NCI-H1105 (cell line): ENCODE measurements around the gene OSBP.

Source experiments
- DNase-seq: peaks from one replicate; lab custom pipeline; 2025; lab: John Stamatoyannopoulos, UW

OSBP gene

GRCh38 chr11:59602432-59602831 is 13.1 kb downstream of the OSBP start:
- no peak for DNase-seq

- DNase-seq = no peak
These were observed 13.8 kb downstream of the OSBP start for GRCh38 chr11:59601788-59602187.

- no peak for DNase-seq
These were observed 14.9 kb downstream of the OSBP start for GRCh38 chr11:59600636-59601035.

GRCh38 chr11:59600234-59600633 is 15.3 kb downstream of the OSBP start:
- no peak for DNase-seq

GRCh38 chr11:59598961-59599360 is 16.6 kb downstream of the OSBP start:
- no peak for DNase-seq

GRCh38 chr11:59584294-59584693 is 31.3 kb downstream of the OSBP start:
- DNase-seq = no peak

GRCh38 chr11:59582006-59582405 is 33.6 kb downstream of the OSBP start:
- DNase-seq = no peak

- DNase-seq = no peak
These were observed 37.2 kb downstream of the OSBP start for GRCh38 chr11:59578369-59578768.

- DNase-seq = no peak
These were observed 40.1 kb downstream of the OSBP start for GRCh38 chr11:59575505-59575904.

GRCh38 chr11:59574932-59575502 is 40.6 kb downstream of the OSBP start:
- no peak for DNase-seq

GRCh38 chr11:59574467-59574866 is 41.1 kb downstream of the OSBP start:
- DNase-seq = no peak

- DNase-seq = no peak
These were observed 42.4 kb downstream of the OSBP start for GRCh38 chr11:59573216-59573615.

GRCh38 chr11:59572091-59572490 is 43.5 kb downstream of the OSBP start:
- no peak for DNase-seq

- no peak for DNase-seq
These were observed 53.3 kb downstream of the OSBP start for GRCh38 chr11:59562292-59562691.

GRCh38 chr11:59560702-59561473 is 54.7 kb downstream of the OSBP start:
- peak; percentile 70 for DNase-seq

GRCh38 chr11:59560290-59560701 is 55.3 kb downstream of the OSBP start:
- DNase-seq = peak; percentile 70

- no peak for DNase-seq
These were observed 55.7 kb downstream of the OSBP start for GRCh38 chr11:59559886-59560285.

- DNase-seq = no peak
These were observed 57.3 kb downstream of the OSBP start for GRCh38 chr11:59558270-59558643.

GRCh38 chr11:59556917-59557348 is 58.6 kb downstream of the OSBP start:
- no peak for DNase-seq

GRCh38 chr11:59556115-59556916 is 59.3 kb downstream of the OSBP start:
- DNase-seq = peak; percentile 3

- DNase-seq = no peak
These were observed 59.9 kb downstream of the OSBP start for GRCh38 chr11:59555601-59556114.

GRCh38 chr11:59553323-59553722 is 62.3 kb downstream of the OSBP start:
- no peak for DNase-seq

- no peak for DNase-seq
These were observed 62.7 kb downstream of the OSBP start for GRCh38 chr11:59552844-59553243.
